GM23248 (cell line): ENCODE measurements around the gene CTNNAL1.

Experiments used
- EZH2 ChIP-seq: fragments of 200-600 bp; sonication (generic); IDR thresholded peaks from 2 replicates; pipeline ENCODE4 v1.6.1; 2018; ENCODE audit warnings: antibody characterized with exemption, mild to moderate bottlenecking; ENCODE audit not compliant: insufficient read depth, poor library complexity, severe bottlenecking
- EZH2phosphoT487 ChIP-seq: fragments of 200-600 bp; sonication (generic); IDR thresholded peaks from 2 replicates; pipeline ENCODE4 v1.6.1; 2018; ENCODE audit warnings: antibody characterized with exemption, moderate library complexity, mild to moderate bottlenecking, low read depth; ENCODE audit not compliant: insufficient read depth

DNA sequence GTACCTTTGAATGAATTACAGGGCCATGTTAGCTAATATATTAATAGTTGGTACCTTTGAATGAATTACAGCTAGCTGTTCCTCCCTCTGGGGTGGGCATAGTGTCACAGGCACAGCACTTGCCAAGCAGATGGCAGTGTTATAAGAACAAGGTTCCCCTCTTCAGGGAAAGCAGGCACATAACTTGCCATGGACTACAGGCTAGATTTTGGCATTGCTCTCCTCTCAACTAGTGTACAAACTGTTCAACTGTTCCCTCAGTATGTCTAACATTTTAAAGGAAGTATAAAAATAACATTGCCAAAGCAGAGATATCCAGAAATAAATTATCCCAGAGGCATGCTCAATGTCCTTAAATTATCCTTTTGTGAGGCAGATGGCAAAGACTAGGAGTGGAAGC, 45.4 kb downstream of the CTNNAL1 start:
- TF ChIP-seq EZH2 (no peak), EZH2phosphoT487 (no peak)
